KMS-11 (cell line): ENCODE data around the gene MAP3K7.

Experiments
- H2AFZ ChIP-seq: fragments of 200-600 bp; sonication (generic); 2 replicates; pipeline ENCODE4 v1.6.1; 2016; ENCODE audit warnings: antibody characterized with exemption, mixed run types, low read depth
- H3K27ac ChIP-seq: fragments of 200-600 bp; sonication (generic); 2 replicates; pipeline ENCODE4 v1.6.1; 2016; ENCODE audit warnings: mild to moderate bottlenecking, mixed run types
- H3K27me3 ChIP-seq: fragments of 200-600 bp; sonication (generic); 2 replicates; pipeline ENCODE4 v1.6.1; 2017; ENCODE audit warnings: mild to moderate bottlenecking, low read depth, mixed run types, moderate library complexity; ENCODE audit not compliant: insufficient read depth
- H3K36me3 ChIP-seq: fragments of 200-600 bp; sonication (generic); 2 replicates; pipeline ENCODE4 v1.6.1; 2017; ENCODE audit warnings: mild to moderate bottlenecking, mixed run types; ENCODE audit not compliant: insufficient read depth
- H3K4me1 ChIP-seq: fragments of 200-600 bp; sonication (generic); 2 replicates; pipeline ENCODE4 v1.6.1; 2016; ENCODE audit warnings: mild to moderate bottlenecking, low read depth, mixed run types; ENCODE audit not compliant: poor library complexity, severe bottlenecking
- H3K4me2 ChIP-seq: fragments of 200-600 bp; sonication (generic); 2 replicates; pipeline ENCODE4 v1.7.0; 2016; ENCODE audit warnings: mild to moderate bottlenecking, mixed run types
- H3K4me3 ChIP-seq: fragments of 200-600 bp; sonication (generic); IDR thresholded peaks from 2 replicates; pipeline ENCODE4 v1.6.1; 2017; ENCODE audit warnings: low read depth, low read length, mixed read lengths; ENCODE audit not compliant: insufficient read depth
- H3K79me2 ChIP-seq: fragments of 200-600 bp; sonication (generic); 2 replicates; pipeline ENCODE4 v1.6.1; 2016; ENCODE audit warnings: low read depth, mixed run types; ENCODE audit not compliant: insufficient read depth
- H3K9ac ChIP-seq: fragments of 200-600 bp; sonication (generic); 2 replicates; pipeline ENCODE4 v1.6.1; 2016; ENCODE audit warnings: mild to moderate bottlenecking, mixed run types
- H4K20me1 ChIP-seq: fragments of 200-600 bp; sonication (generic); 2 replicates; pipeline ENCODE4 v1.6.1; 2016; ENCODE audit warnings: mild to moderate bottlenecking, mixed run types; ENCODE audit not compliant: insufficient read depth
- TF ChIP-seq, protein P1 (sequence below): fragments of 200-600 bp; sonication (generic); conservative IDR thresholded peaks from 2 replicates; pipeline ENCODE4 v1.6.1; 2017; ENCODE audit warnings: low read depth, mild to moderate bottlenecking, antibody characterized with exemption, low read length, moderate library complexity, mixed read lengths

The MAP3K7 gene

DNA sequence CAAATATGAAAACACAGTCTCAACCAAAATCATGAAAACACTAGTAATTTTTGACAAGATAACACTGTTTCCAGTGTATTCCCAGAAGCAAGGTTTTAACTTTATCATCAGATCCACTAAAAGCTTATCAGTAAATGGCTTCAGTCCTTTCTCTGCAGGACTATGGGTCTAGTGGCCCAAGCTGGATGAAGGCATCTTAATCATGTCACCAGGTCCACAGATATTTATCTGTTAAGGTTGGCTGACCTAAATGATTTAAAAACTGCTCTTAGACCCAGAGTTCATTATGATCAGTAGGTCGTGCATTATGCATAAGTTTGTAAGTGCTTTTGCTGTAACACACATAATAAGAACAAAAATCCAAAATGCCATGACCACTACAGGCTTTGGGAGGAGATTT is 118.0 kb downstream of the MAP3K7 start:
- Histone ChIP-seq H3K27me3 (no peaks in the 10 kb centered on the region), H3K4me2 (no peak overlapping the region), H3K4me1 (peaks cover 80% of the 10 kb centered on the region), H3K27ac (no peak overlapping the region), H3K4me3 (no peak overlapping the region), H3K36me3 (no peaks in the 10 kb centered on the region), H3K9ac (no peak overlapping the region), H2AFZ (no peak overlapping the region), H4K20me1 (no peaks in the 10 kb centered on the region), H3K79me2 (no peaks in the 10 kb centered on the region)
- TF ChIP-seq, protein P1, sequence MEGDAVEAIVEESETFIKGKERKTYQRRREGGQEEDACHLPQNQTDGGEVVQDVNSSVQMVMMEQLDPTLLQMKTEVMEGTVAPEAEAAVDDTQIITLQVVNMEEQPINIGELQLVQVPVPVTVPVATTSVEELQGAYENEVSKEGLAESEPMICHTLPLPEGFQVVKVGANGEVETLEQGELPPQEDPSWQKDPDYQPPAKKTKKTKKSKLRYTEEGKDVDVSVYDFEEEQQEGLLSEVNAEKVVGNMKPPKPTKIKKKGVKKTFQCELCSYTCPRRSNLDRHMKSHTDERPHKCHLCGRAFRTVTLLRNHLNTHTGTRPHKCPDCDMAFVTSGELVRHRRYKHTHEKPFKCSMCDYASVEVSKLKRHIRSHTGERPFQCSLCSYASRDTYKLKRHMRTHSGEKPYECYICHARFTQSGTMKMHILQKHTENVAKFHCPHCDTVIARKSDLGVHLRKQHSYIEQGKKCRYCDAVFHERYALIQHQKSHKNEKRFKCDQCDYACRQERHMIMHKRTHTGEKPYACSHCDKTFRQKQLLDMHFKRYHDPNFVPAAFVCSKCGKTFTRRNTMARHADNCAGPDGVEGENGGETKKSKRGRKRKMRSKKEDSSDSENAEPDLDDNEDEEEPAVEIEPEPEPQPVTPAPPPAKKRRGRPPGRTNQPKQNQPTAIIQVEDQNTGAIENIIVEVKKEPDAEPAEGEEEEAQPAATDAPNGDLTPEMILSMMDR, result no peak

DNA sequence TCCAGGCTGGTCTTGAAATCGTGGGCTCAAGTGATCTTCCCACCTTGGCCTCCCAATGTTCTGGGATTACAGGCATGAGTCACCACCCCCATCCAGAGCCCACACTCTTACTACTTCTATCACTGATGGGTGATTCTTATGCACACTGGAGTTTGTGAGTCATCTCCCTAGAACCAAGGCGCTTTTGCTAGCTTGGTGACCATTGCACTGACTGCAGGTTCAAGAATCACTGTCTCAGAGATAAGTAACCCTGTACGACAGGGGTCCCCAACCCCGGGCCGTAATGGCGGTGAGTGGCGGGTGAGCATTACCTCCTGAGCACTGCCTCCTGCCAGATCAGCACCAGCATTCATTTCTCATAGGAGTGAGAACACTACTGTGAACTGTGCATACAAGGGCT is 118.8 kb downstream of the MAP3K7 start:
- Histone ChIP-seq H3K79me2 (no peaks in the 10 kb centered on the region), H4K20me1 (no peaks in the 10 kb centered on the region), H3K4me2 (no peak overlapping the region), H2AFZ (no peak overlapping the region), H3K4me1 (peaks cover 81% of the 10 kb centered on the region), H3K27me3 (no peaks in the 10 kb centered on the region), H3K4me3 (no peak overlapping the region), H3K9ac (no peak overlapping the region), H3K36me3 (no peaks in the 10 kb centered on the region), H3K27ac (no peak overlapping the region)
- TF ChIP-seq, protein P1, result no peak

DNA sequence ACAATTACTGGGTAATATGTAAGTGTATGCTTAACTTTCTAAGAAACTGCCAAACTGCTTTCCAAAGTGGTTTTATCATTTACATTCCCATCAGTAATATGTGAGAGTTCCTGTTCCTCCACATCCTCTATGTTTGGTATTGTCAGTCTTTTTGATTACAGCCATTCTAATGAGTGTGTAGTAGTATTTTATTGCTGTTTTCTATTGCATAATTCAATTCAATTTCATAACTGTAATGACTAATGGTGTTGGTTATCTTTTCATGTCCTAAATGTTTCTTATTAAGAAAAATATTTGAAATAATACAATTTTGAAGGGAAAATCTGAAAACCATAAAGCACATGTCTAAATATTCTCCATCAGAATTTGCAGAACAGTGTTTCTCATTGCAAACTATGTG is 119.3 kb downstream of the MAP3K7 start:
- peaks cover 81% of the 10 kb centered on the region for H3K4me1 ChIP-seq

DNA sequence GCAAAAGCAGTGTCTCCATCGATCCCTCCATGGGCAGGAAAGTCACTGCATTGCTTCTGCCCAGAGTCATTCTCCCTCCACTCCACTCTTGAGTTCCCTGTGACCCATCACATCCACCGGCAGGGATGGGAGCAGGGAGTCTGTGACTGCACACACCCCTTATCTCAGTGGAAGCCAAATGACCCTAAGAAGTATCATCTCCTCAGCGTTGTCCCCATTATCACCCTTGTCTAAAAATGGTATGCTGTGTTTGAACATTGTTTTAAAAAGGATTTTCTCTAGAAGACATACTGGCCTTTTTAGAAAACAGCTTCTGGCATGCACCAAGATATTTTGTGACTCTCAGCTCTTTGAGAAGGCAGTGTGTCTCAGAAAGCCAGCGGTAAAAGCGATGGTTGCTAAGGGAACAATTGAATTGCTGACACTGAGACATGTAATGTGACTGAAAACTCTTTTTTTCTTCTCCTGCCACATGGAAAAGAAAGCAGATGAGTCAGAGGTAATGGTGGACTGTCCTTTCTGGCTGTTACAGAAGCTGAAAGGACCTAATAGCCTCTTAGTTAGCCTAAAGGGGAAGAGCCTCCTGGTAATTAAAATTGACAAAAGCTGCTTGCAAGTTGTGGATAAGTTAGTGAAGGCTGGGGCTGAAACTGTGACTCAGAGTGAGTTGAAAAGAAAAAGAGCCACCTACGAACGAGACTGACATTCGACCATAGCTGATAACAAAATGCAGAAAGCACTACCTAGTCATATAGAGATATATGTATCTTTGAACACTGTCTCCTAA is 120.5 kb downstream of the MAP3K7 start:
- H3K27me3 ChIP-seq, result no peaks in the 10 kb centered on the region
- peak overlapping the region; percentile 36 for H3K4me2 ChIP-seq
- no peaks in the 10 kb centered on the region for H3K79me2 ChIP-seq
- H3K27ac ChIP-seq, result peak overlapping the region; percentile 98
- H3K4me3 ChIP-seq, result no peak overlapping the region
- TF ChIP-seq, protein P1, result no peak
- no peaks in the 10 kb centered on the region for H3K36me3 ChIP-seq
- H3K9ac ChIP-seq, result peak overlapping the region; percentile 86
- H2AFZ ChIP-seq, result peak overlapping the region; percentile 12; the same call in 1 of the 2 replicates
- H4K20me1 ChIP-seq, result no peaks in the 10 kb centered on the region
- H3K4me1 ChIP-seq, result peaks cover 81% of the 10 kb centered on the region

More for the DNA sequence above, 119.3 kb downstream of the MAP3K7 start:
- Histone ChIP-seq H3K27me3 (no peaks in the 10 kb centered on the region), H3K27ac (peak overlapping the region; percentile 98; the same call in 1 of the 2 replicates), H3K79me2 (no peaks in the 10 kb centered on the region), H3K4me3 (no peak overlapping the region), H3K4me2 (peak overlapping the region; percentile 36; the same call in 1 of the 2 replicates), H4K20me1 (no peaks in the 10 kb centered on the region), H3K36me3 (no peaks in the 10 kb centered on the region), H2AFZ (peak overlapping the region; percentile 12; the same call in 1 of the 2 replicates), H3K9ac (no peak overlapping the region)
- TF ChIP-seq, protein P1, result no peak
